ENCODE measurements around the gene SAMHD1.
"Not testable (repeated sequence)": the region's sequence is repeated elsewhere in the genome, so short reads cannot be mapped to it uniquely, and the experiment has no call there.

The SAMHD1 gene

GRCh38 chr20:36885356-36885755, 66.2 kb downstream of the SAMHD1 start:
- peaks cover 57% of the 10 kb centered on the region for H3K4me1 Mint-ChIP-seq (ENCODE audit: low read depth)
- peaks cover 65% of the 10 kb centered on the region for H3K36me3 Mint-ChIP-seq (ENCODE audit: low read depth)
- no peaks in the 10 kb centered on the region for H3K9me3 Mint-ChIP-seq
- H3K4me3 Mint-ChIP-seq, result no peak overlapping the region
- intact Hi-C loops (cut with micrococcal nuclease), result no loop called here
- H3K27ac Mint-ChIP-seq, result peak overlapping the region; percentile 65
- H3K27me3 Mint-ChIP-seq, result no peaks in the 10 kb centered on the region

GRCh38 chr20:36883977-36884535, 67.5 kb downstream of the SAMHD1 start:
- no peaks in the 10 kb centered on the region for H3K27me3 Mint-ChIP-seq
- no peaks in the 10 kb centered on the region for H3K9me3 Mint-ChIP-seq
- no peak overlapping the region for H3K4me3 Mint-ChIP-seq
- intact Hi-C loops (cut with micrococcal nuclease), result no loop called here
- H3K27ac Mint-ChIP-seq, result peak overlapping the region; percentile 62
- H3K36me3 Mint-ChIP-seq (ENCODE audit: low read depth), result peaks cover 52% of the 10 kb centered on the region
- peaks cover 54% of the 10 kb centered on the region for H3K4me1 Mint-ChIP-seq (ENCODE audit: low read depth)

GRCh38 chr20:36881888-36882287, 69.6 kb downstream of the SAMHD1 start:
- intact Hi-C loops (cut with micrococcal nuclease), result no loop called here
- Mint-ChIP-seq H3K9me3 (no peaks in the 10 kb centered on the region), H3K27me3 (no peaks in the 10 kb centered on the region), H3K4me1 (ENCODE audit: low read depth) (peaks cover 38% of the 10 kb centered on the region), H3K27ac (no peak overlapping the region), H3K36me3 (ENCODE audit: low read depth) (peaks cover 42% of the 10 kb centered on the region), H3K4me3 (no peak overlapping the region)

- Mint-ChIP-seq H3K27me3 (no peaks in the 10 kb centered on the region), H3K4me1 (ENCODE audit: low read depth) (peaks cover 33% of the 10 kb centered on the region), H3K9me3 (no peaks in the 10 kb centered on the region), H3K4me3 (no peak overlapping the region), H3K27ac (no peak overlapping the region), H3K36me3 (ENCODE audit: low read depth) (peaks cover 44% of the 10 kb centered on the region)
- intact Hi-C loops (cut with micrococcal nuclease), result no loop called here
These were observed 70.2 kb downstream of the SAMHD1 start for GRCh38 chr20:36881331-36881730.

- Mint-ChIP-seq H3K27me3 (no peaks in the 10 kb centered on the region), H3K9me3 (no peaks in the 10 kb centered on the region), H3K27ac (no peak overlapping the region), H3K36me3 (ENCODE audit: low read depth) (peaks cover 40% of the 10 kb centered on the region), H3K4me3 (no peak overlapping the region), H3K4me1 (ENCODE audit: low read depth) (peaks cover 27% of the 10 kb centered on the region)
- intact Hi-C loops (cut with micrococcal nuclease), result no loop called here
These were observed 70.7 kb downstream of the SAMHD1 start for GRCh38 chr20:36880741-36881250.

GRCh38 chr20:36878941-36879340, 72.6 kb downstream of the SAMHD1 start:
- Mint-ChIP-seq H3K9me3 (no peaks in the 10 kb centered on the region), H3K36me3 (ENCODE audit: low read depth) (peaks cover 37% of the 10 kb centered on the region), H3K27ac (no peak overlapping the region), H3K4me1 (ENCODE audit: low read depth) (peaks cover 12% of the 10 kb centered on the region), H3K27me3 (no peaks in the 10 kb centered on the region), H3K4me3 (no peak overlapping the region)
- intact Hi-C loops (cut with micrococcal nuclease), result no loop called here

GRCh38 chr20:36876473-36876833, 75.1 kb downstream of the SAMHD1 start:
- Mint-ChIP-seq H3K27me3 (peaks cover 7% of the 10 kb centered on the region), H3K4me3 (no peak overlapping the region), H3K9me3 (no peaks in the 10 kb centered on the region), H3K27ac (no peak overlapping the region), H3K4me1 (ENCODE audit: low read depth) (peaks cover 19% of the 10 kb centered on the region), H3K36me3 (ENCODE audit: low read depth) (peaks cover 18% of the 10 kb centered on the region)
- intact Hi-C loops (cut with micrococcal nuclease), result no loop called here

- peaks cover 7% of the 10 kb centered on the region for H3K27me3 Mint-ChIP-seq
- intact Hi-C loops (cut with micrococcal nuclease), result no loop called here
- peaks cover 19% of the 10 kb centered on the region for H3K4me1 Mint-ChIP-seq (ENCODE audit: low read depth)
- H3K4me3 Mint-ChIP-seq, result no peak within 1 kb of the TSS
- H3K9me3 Mint-ChIP-seq, result no peaks in the 10 kb centered on the region
- no peak within 1 kb of the TSS for H3K27ac Mint-ChIP-seq
- peaks cover 12% of the 10 kb centered on the region for H3K36me3 Mint-ChIP-seq (ENCODE audit: low read depth)
These were observed 75.6 kb downstream of the SAMHD1 start, which contains the start of gene TLDC2 for GRCh38 chr20:36875702-36876472. Gene TLDC2 (plus strand): TSS chr20:36876138. CDS start chr20:36876175, 37 bp downstream.

- H3K36me3 Mint-ChIP-seq (ENCODE audit: low read depth); H3K9me3 Mint-ChIP-seq; intact Hi-C loops (cut with micrococcal nuclease); H3K4me3 Mint-ChIP-seq; H3K27me3 Mint-ChIP-seq; H3K27ac Mint-ChIP-seq: not testable (repeated sequence)
- H3K4me1 Mint-ChIP-seq (ENCODE audit: low read depth), result peaks cover 19% of the 10 kb centered on the region
These were observed 76.4 kb downstream of the SAMHD1 start for GRCh38 chr20:36875093-36875492.

- no peak overlapping the region for H3K27ac Mint-ChIP-seq
- peaks cover 8% of the 10 kb centered on the region for H3K36me3 Mint-ChIP-seq (ENCODE audit: low read depth)
- H3K27me3 Mint-ChIP-seq, result peaks cover 7% of the 10 kb centered on the region
- no peak overlapping the region for H3K4me3 Mint-ChIP-seq
- H3K9me3 Mint-ChIP-seq, result no peaks in the 10 kb centered on the region
- H3K4me1 Mint-ChIP-seq (ENCODE audit: low read depth), result peaks cover 23% of the 10 kb centered on the region
- intact Hi-C loops (cut with micrococcal nuclease), result no loop called here
These were observed 77.9 kb downstream of the SAMHD1 start for GRCh38 chr20:36873498-36874189.

GRCh38 chr20:36872852-36873251, 78.7 kb downstream of the SAMHD1 start:
- no peaks in the 10 kb centered on the region for H3K9me3 Mint-ChIP-seq
- H3K4me3 Mint-ChIP-seq, result no peak overlapping the region
- intact Hi-C loops (cut with micrococcal nuclease), result no loop called here
- H3K27ac Mint-ChIP-seq, result no peak overlapping the region
- peaks cover 7% of the 10 kb centered on the region for H3K27me3 Mint-ChIP-seq
- H3K4me1 Mint-ChIP-seq (ENCODE audit: low read depth), result peaks cover 23% of the 10 kb centered on the region
- peaks cover 8% of the 10 kb centered on the region for H3K36me3 Mint-ChIP-seq (ENCODE audit: low read depth)

- peaks cover 29% of the 10 kb centered on the region for H3K4me1 Mint-ChIP-seq (ENCODE audit: low read depth)
- no peaks in the 10 kb centered on the region for H3K9me3 Mint-ChIP-seq
- peaks cover 7% of the 10 kb centered on the region for H3K27me3 Mint-ChIP-seq
- intact Hi-C loops (cut with micrococcal nuclease), result no loop called here
- H3K36me3 Mint-ChIP-seq (ENCODE audit: low read depth), result peaks cover 7% of the 10 kb centered on the region
- no peak overlapping the region for H3K4me3 Mint-ChIP-seq
- no peak overlapping the region for H3K27ac Mint-ChIP-seq
These were observed 79.6 kb downstream of the SAMHD1 start for GRCh38 chr20:36871640-36872570.

- intact Hi-C loops (cut with micrococcal nuclease), result loop anchor here (10.0 kb wide), 2 partner anchors 92 to 252 kb away; partner anchors contain the start of gene DSN1
- no peak overlapping the region for H3K4me3 Mint-ChIP-seq
- peaks cover 37% of the 10 kb centered on the region for H3K4me1 Mint-ChIP-seq (ENCODE audit: low read depth)
- peak overlapping the region; percentile 47 for H3K27ac Mint-ChIP-seq
- H3K27me3 Mint-ChIP-seq, result peaks cover 24% of the 10 kb centered on the region
- H3K9me3 Mint-ChIP-seq, result no peaks in the 10 kb centered on the region
- H3K36me3 Mint-ChIP-seq (ENCODE audit: low read depth), result no peaks in the 10 kb centered on the region
These were observed 84.6 kb downstream of the SAMHD1 start for GRCh38 chr20:36866681-36867495.

Data from dendritic cell treated with granulocyte-macrophage colony-stimulating factor and Interleukin-4, amounts not matched to agents 40 ng/mL and 50 ng/mL, for 4 days (primary cell).